Endothelial cell of umbilical vein (primary cell): ENCODE results near the gene ITPRIPL1. TPM values are rescaled to one million over a fixed set of nuclear protein-coding genes. Genes with fewer than 3 reads are reported as not detected.
A peak's percentile ranks its signal among the peaks of the same experiment; 100 is the strongest.

ENCODE experiments used
- BruUV-seq: library from RNA; stranded (reverse); fragments of 400-500 nt; replicated peaks from 2 replicates; lab custom pipeline; 2021; lab: Mats Ljungman, UMichigan
- CTCF ChIA-PET: fragments of 300-600, 350-600 bp; sonication (Branson Sonifier 250); formaldehyde crosslinking; loops from one replicate; lab custom pipeline; 2021; ENCODE audit warnings: antibody characterized with exemption, inconsistent platforms; lab: Charles Lee
- POLR2A ChIA-PET: fragments of 300-600, 350-600 bp; sonication (Branson Sonifier 250); formaldehyde crosslinking; loops from one replicate; lab custom pipeline; 2021; ENCODE audit warnings: antibody characterized with exemption, inconsistent platforms; lab: Charles Lee
- DNase-seq: peaks from one replicate; pipeline ENCODE4 v3.0.0-alpha.2; 2011; ENCODE audit warnings: low read depth, low spot score
- FAIRE-seq: peaks from 2 replicates; lab custom pipeline; 2011; peaks lifted over from hg19 to GRCh38; lab: Jason Lieb, UNC
- H2AFZ ChIP-seq: 2 replicates; pipeline ENCODE4 v1.6.0; 2012; ENCODE audit warnings: low read depth, low read length, control low read depth, inconsistent platforms
- H3K27ac ChIP-seq: 2 replicates; pipeline ENCODE4 v1.5.1; 2011; ENCODE audit warnings: low read depth, mild to moderate bottlenecking, control low read depth, low read length, moderate library complexity; ENCODE audit not compliant: insufficient read depth
- H3K27me3 ChIP-seq, 2 experiments: 2 replicates each; pipeline versions ENCODE4 v1.6.0 to v1.6.1; 2011; ENCODE audit warnings: low read length in 2 of 2, mixed read lengths in 1 of 2; ENCODE audit not compliant: control insufficient read depth in 2 of 2, insufficient read depth in 2 of 2
- H3K36me3 ChIP-seq, 2 experiments: 2 replicates in 1 of 2; 3 replicates in 1 of 2; pipeline ENCODE4 v1.5.1; 2011; ENCODE audit warnings: low read length in 2 of 2, mild to moderate bottlenecking in 1 of 2, moderate library complexity in 1 of 2; ENCODE audit not compliant: control insufficient read depth in 2 of 2, insufficient read depth in 2 of 2; ENCODE audit errors: extremely low read depth in 1 of 2
- H3K4me1 ChIP-seq: 3 replicates; pipeline ENCODE4 v1.5.1; 2011; ENCODE audit warnings: mild to moderate bottlenecking, low read length; ENCODE audit not compliant: control insufficient read depth, insufficient read depth; ENCODE audit errors: extremely low read depth
- H3K4me2 ChIP-seq: 2 replicates; pipeline ENCODE4 v1.6.1; 2011; ENCODE audit warnings: low read length, control low read depth, mixed read lengths; ENCODE audit not compliant: insufficient read depth
- H3K4me3 ChIP-seq, 3 experiments: fragments of 200-600 bp in 1 of 3; sonication (generic), shearing (Covaris generic) in 1 of 3; replicated peaks in 1 of 3; 2 replicates each; pipeline ENCODE4 v1.5.1; 2011 to 2016; ENCODE audit warnings: control low read depth in 3 of 3, low read length in 3 of 3, mild to moderate bottlenecking in 2 of 3, inconsistent platforms in 1 of 3, low read depth in 1 of 3, moderate library complexity in 1 of 3; ENCODE audit not compliant: insufficient read depth in 1 of 3
- H3K79me2 ChIP-seq: 2 replicates; pipeline ENCODE4 v1.6.0; 2012; ENCODE audit warnings: low read length, inconsistent platforms; ENCODE audit not compliant: control insufficient read depth, insufficient read depth
- H3K9ac ChIP-seq: replicated peaks from 2 replicates; pipeline ENCODE3; 2011; ENCODE audit warnings: low read length, control low read depth; ENCODE audit not compliant: insufficient read depth; ENCODE audit errors: extremely low read depth
- H3K9me1 ChIP-seq: replicated peaks from 3 replicates; pipeline ENCODE4 v1.6.0; 2011; ENCODE audit warnings: mild to moderate bottlenecking, low read length; ENCODE audit not compliant: control insufficient read depth, insufficient read depth; ENCODE audit errors: extremely low read depth
- H3K9me3 ChIP-seq: replicated peaks from 2 replicates; pipeline ENCODE4 v1.5.1; 2012; ENCODE audit warnings: low read length, inconsistent platforms; ENCODE audit not compliant: control insufficient read depth, insufficient read depth
- H4K20me1 ChIP-seq: replicated peaks from 2 replicates; pipeline ENCODE3; 2011; ENCODE audit warnings: mild to moderate bottlenecking, low read length; ENCODE audit not compliant: control insufficient read depth, insufficient read depth; ENCODE audit errors: extremely low read depth
- CTCF ChIP-seq, 2 donors: IDR thresholded peaks; 1 replicate in 1 of 2; 2 replicates in 1 of 2; pipeline ENCODE4 v1.5.1; 2011; ENCODE audit warnings: low read length in 2 of 2, mild to moderate bottlenecking in 2 of 2, moderate library complexity in 2 of 2, control low read depth in 1 of 2, inconsistent platforms in 1 of 2, low read depth in 1 of 2; ENCODE audit not compliant: insufficient read depth in 1 of 2; ENCODE audit errors: extremely low read depth in 1 of 2
- EZH2 ChIP-seq: IDR thresholded peaks from 2 replicates; pipeline ENCODE4 v1.6.1; 2012; ENCODE audit warnings: borderline replicate concordance, low read depth, mild to moderate bottlenecking, moderate library complexity, low read length, inconsistent platforms; ENCODE audit not compliant: severe bottlenecking
- FOS ChIP-seq: IDR thresholded peaks from 2 replicates; pipeline ENCODE4 v1.6.1; 2011; ENCODE audit warnings: mild to moderate bottlenecking, low read length, moderate library complexity, borderline replicate concordance; ENCODE audit not compliant: insufficient read depth
- GATA2 ChIP-seq: IDR thresholded peaks from 2 replicates; pipeline ENCODE4 v1.7.0; 2011; ENCODE audit warnings: low read depth, mild to moderate bottlenecking, moderate library complexity, mixed read lengths, low read length; ENCODE audit not compliant: insufficient read length, insufficient read depth
- POLR2A ChIP-seq: IDR thresholded peaks from 2 replicates; pipeline ENCODE4 v1.6.1; 2012; ENCODE audit warnings: low read depth, mild to moderate bottlenecking, control low read depth, low read length
- dilution Hi-C: fragments of 300-500 bp; cut with MboI; formaldehyde crosslinking; loops from one replicate; pipeline ENCODE4 v1.15.0; 2019; ENCODE audit warnings: low sequenced_read_pairs; ENCODE audit not compliant: extremely low pct_ligation_motif_present
- intact Hi-C: fragments of 100-400 bp; cut with micrococcal nuclease; formaldehyde crosslinking; loops from one replicate; pipeline ENCODE4 v1.10.0; 2022
- polyA plus RNA-seq, 4 experiments: library from polyadenylated mRNA; depleted of rRNA in 3 of 4; stranded (reverse) in 3 of 4; unstranded in 1 of 4; fragments of >200 nt; gene quantifications; 2 replicates each; pipeline versions ENCODE4 v1.2.1 to v1.2.3, GENCODE V29; 2011 to 2012; ENCODE audit warnings: missing spikeins in 1 of 4
- total RNA-seq: library from RNA; stranded (reverse); gene quantifications from 2 replicates; pipeline ENCODE4 v1.2.3, GENCODE V29; 2021

Gene ITPRIPL1
- total and polyA plus RNA-seq, 2 donors (not counting 3 experiments of a cell fraction or from before 2014, with no cell fraction given): 2.6 to 5.8 TPM

GRCh38 chr2:96353606-96354101 is 28.5 kb downstream of the ITPRIPL1 start:
- H3K36me3 ChIP-seq: peaks cover 0 to 3% of the 10 kb centered on the region in 2 experiments
- no peaks in the 10 kb centered on the region for H3K79me2 ChIP-seq
- H3K9ac ChIP-seq: no peak overlapping the region
- no peak overlapping the region for H2AFZ ChIP-seq
- H3K4me3 ChIP-seq: no peak overlapping the region
- H3K27me3 ChIP-seq: no peaks in the 10 kb centered on the region
- peak overlapping the region; percentile 10 for H3K27ac ChIP-seq
- FAIRE-seq (peak; percentile 62), DNase-seq (peak; percentile 82)
- no peak overlapping the region for H3K4me2 ChIP-seq
- H3K9me3 ChIP-seq: no peaks in the 10 kb centered on the region
- H4K20me1 ChIP-seq: no peaks in the 10 kb centered on the region
- intact Hi-C loops (no loop called here), dilution Hi-C loops (no loop called here)
- ChIA-PET POLR2A (no interaction called here), CTCF (interaction anchor here (1.1 kb wide), 1 partner anchor 8 kb away, joined by 3 read pairs; no protein-coding TSS in a partner anchor)
- H3K4me1 ChIP-seq: peaks cover 3% of the 10 kb centered on the region
- BruUV-seq: no TSS peak
- no peak for TF ChIP-seq EZH2
- TF ChIP-seq POLR2A: no peak
- no peak for TF ChIP-seq CTCF (IDR thresholded peaks at IDR 0.05; ENCODE audit: extremely low read depth in 1 of 2, insufficient read depth in 1 of 2, low read depth in 1 of 2, low read length in 2 of 2)
- no peaks in the 10 kb centered on the region for H3K9me1 ChIP-seq

- ChIA-PET CTCF (no interaction called here), POLR2A (no interaction called here)
- peaks cover 0 to 3% of the 10 kb centered on the region in 2 experiments for H3K36me3 ChIP-seq
- H2AFZ ChIP-seq: no peak overlapping the region
- H3K27ac ChIP-seq: no peak overlapping the region
- TF ChIP-seq CTCF (IDR thresholded peaks at IDR 0.05; ENCODE audit: extremely low read depth in 1 of 2, insufficient read depth in 1 of 2, low read depth in 1 of 2, low read length in 2 of 2): no peak
- TF ChIP-seq GATA2: no peak
- no peak for TF ChIP-seq FOS
- no TSS peak for BruUV-seq
- dilution Hi-C loops (no loop called here), intact Hi-C loops (no loop called here)
- no peaks in the 10 kb centered on the region for H4K20me1 ChIP-seq
- no peaks in the 10 kb centered on the region for H3K79me2 ChIP-seq
- no peak overlapping the region for H3K4me2 ChIP-seq
- no peak for DNase-seq
- no peak overlapping the region for H3K9ac ChIP-seq
- no peaks in the 10 kb centered on the region for H3K9me3 ChIP-seq
- peaks cover 3% of the 10 kb centered on the region for H3K4me1 ChIP-seq
- no peak overlapping the region for H3K4me3 ChIP-seq
- no peaks in the 10 kb centered on the region for H3K27me3 ChIP-seq
- FAIRE-seq: no peak
- H3K9me1 ChIP-seq: no peaks in the 10 kb centered on the region
Observed at GRCh38 chr2:96354492-96354891, 29.4 kb downstream of the ITPRIPL1 start.
